Nephron progenitor cell (in vitro differentiated cells): ENCODE measurements around the gene MAP3K15.

Source experiments
- DNase-seq: peaks from one replicate; pipeline ENCODE4 v3.0.0; 2021
- H3K27ac Mint-ChIP-seq: 2 replicates; pipeline ENCODE4 v1.8.0; 2021; ENCODE audit warnings: mild to moderate bottlenecking, moderate library complexity, mixed read lengths
- H3K27me3 Mint-ChIP-seq: 2 replicates; pipeline ENCODE4 v1.8.0; 2021; ENCODE audit warnings: mild to moderate bottlenecking, low read depth, mixed read lengths; ENCODE audit not compliant: poor library complexity
- H3K36me3 Mint-ChIP-seq: 2 replicates; pipeline ENCODE4 v1.8.0; 2021; ENCODE audit warnings: low read depth, mixed read lengths
- H3K4me1 Mint-ChIP-seq: 2 replicates; pipeline ENCODE4 v1.8.0; 2021; ENCODE audit warnings: mixed read lengths
- H3K4me3 Mint-ChIP-seq: 2 replicates; pipeline ENCODE4 v1.8.0; 2021; ENCODE audit warnings: mild to moderate bottlenecking, moderate library complexity, mixed read lengths
- H3K9me3 Mint-ChIP-seq: 2 replicates; pipeline ENCODE4 v1.8.0; 2021; ENCODE audit warnings: mild to moderate bottlenecking, moderate library complexity, mixed read lengths
- CTCF ChIP-seq: fragments of 200-600 bp; sonication (generic); IDR thresholded peaks from 2 replicates; pipeline ENCODE4 v1.5.0; 2021; ENCODE audit warnings: antibody characterized with exemption

MAP3K15 gene

DNA sequence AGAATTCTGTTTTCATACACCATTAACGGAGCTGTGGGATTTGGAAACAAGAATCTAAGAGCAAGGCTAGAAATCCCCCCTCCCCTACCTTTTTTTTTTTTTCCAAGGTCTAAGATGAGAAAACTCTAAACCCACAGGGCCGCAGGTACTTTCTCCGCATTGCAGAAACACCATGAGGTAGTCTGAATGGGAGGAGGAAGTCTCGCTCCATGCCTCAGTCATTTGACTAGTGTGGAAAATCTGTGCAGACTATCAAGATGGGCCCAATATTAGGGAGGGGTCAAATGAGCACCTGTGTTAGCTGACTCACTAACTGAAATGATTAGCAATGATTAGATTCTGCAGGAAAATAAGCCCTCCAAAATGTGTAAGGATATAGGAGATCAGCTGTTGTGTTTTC is 40.9 kb upstream of the MAP3K15 start:
- Mint-ChIP-seq H3K9me3 (peaks cover 33% of the 10 kb centered on the region), H3K4me1 (peaks cover 14% of the 10 kb centered on the region), H3K4me3 (no peak overlapping the region), H3K27me3 (peaks cover 6% of the 10 kb centered on the region), H3K36me3 (no peaks in the 10 kb centered on the region), H3K27ac (no peak overlapping the region)
- TF ChIP-seq CTCF, result no peak
- no peak for DNase-seq

GRCh38 chrX:19555683-19556082 is 40.4 kb upstream of the MAP3K15 start:
- H3K27ac Mint-ChIP-seq, result no peak overlapping the region
- H3K36me3 Mint-ChIP-seq, result no peaks in the 10 kb centered on the region
- H3K9me3 Mint-ChIP-seq, result peaks cover 34% of the 10 kb centered on the region
- DNase-seq, result no peak
- TF ChIP-seq CTCF, result no peak
- peaks cover 14% of the 10 kb centered on the region for H3K4me1 Mint-ChIP-seq
- no peak overlapping the region for H3K4me3 Mint-ChIP-seq
- H3K27me3 Mint-ChIP-seq, result peaks cover 6% of the 10 kb centered on the region

DNA sequence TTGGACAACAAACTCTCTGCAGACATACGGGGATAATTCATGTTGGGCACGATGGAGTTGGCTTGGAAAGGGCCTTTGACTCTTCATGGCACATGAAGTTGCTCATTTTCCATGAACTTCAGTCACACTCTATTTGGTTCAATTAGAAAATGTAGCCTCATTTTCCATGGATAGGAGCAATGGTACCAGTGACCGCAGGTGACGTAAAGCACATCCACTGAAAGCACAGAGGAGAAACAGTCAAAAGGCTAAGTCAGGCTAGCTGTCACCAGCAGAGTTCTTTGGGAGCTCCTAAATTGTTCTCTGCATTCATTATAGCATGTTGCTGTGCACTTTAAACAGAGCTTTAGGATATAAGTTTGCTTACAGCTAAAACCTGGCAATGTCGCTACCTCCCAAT is 39.9 kb upstream of the MAP3K15 start:
- no peak overlapping the region for H3K4me3 Mint-ChIP-seq
- H3K27ac Mint-ChIP-seq, result no peak overlapping the region
- H3K36me3 Mint-ChIP-seq, result no peaks in the 10 kb centered on the region
- H3K27me3 Mint-ChIP-seq, result peaks cover 6% of the 10 kb centered on the region
- peaks cover 14% of the 10 kb centered on the region for H3K4me1 Mint-ChIP-seq
- no peak for TF ChIP-seq CTCF
- H3K9me3 Mint-ChIP-seq, result peaks cover 38% of the 10 kb centered on the region
- DNase-seq, result no peak

- Mint-ChIP-seq H3K27ac (no peak overlapping the region), H3K27me3 (peaks cover 6% of the 10 kb centered on the region), H3K36me3 (no peaks in the 10 kb centered on the region), H3K9me3 (peaks cover 36% of the 10 kb centered on the region), H3K4me3 (no peak overlapping the region), H3K4me1 (peaks cover 14% of the 10 kb centered on the region)
- DNase-seq, result no peak
- TF ChIP-seq CTCF, result no peak
These were observed 39.5 kb upstream of the MAP3K15 start for GRCh38 chrX:19554786-19555185.

DNA sequence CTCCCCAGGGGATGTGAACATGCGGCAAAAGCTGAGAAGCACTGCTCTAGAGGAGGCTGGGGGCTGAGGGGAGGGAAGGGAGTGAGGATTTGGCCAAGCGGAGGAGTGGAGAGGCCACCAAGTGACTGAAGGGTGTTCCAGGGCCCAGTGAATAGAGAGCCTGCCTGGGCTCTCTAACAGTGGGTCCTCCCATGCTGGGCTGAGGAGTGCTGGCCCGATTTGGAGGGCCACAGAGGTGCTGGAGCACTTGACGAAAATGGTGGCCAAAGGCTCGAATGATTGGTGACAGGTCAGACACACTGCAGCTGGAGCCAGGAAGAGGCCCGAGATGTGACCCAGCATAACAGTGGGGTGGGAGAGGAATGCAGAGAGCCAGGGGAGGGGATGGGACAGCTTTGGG is 37.5 kb upstream of the MAP3K15 start:
- H3K9me3 Mint-ChIP-seq, result peaks cover 39% of the 10 kb centered on the region
- H3K4me1 Mint-ChIP-seq, result peaks cover 14% of the 10 kb centered on the region

More for the DNA sequence above, 37.5 kb upstream of the MAP3K15 start:
- H3K36me3 Mint-ChIP-seq, result peaks cover 11% of the 10 kb centered on the region
- H3K27ac Mint-ChIP-seq, result no peak overlapping the region
- no peak for TF ChIP-seq CTCF
- no peak for DNase-seq
- H3K4me3 Mint-ChIP-seq, result no peak overlapping the region
- peaks cover 6% of the 10 kb centered on the region for H3K27me3 Mint-ChIP-seq
